IMR-90 (cell line): ENCODE measurements around the gene SETD6. TPM values are rescaled to one million over a fixed set of nuclear protein-coding genes. Genes with fewer than 3 reads are reported as not detected.

Experiments
- ATAC-seq: fragments of 200-7000 bp; cut with Tn5 transposase; 2 replicates; pipeline ENCODE4 v1.9.1; 2020; ENCODE audit warnings: low read depth, mild to moderate bottlenecking, moderate library complexity
- BruUV-seq: library from RNA; stranded (reverse); fragments of 400-500 nt; replicated peaks from 2 replicates; lab custom pipeline; 2021; lab: Mats Ljungman, UMichigan
- CTCF ChIA-PET: fragments of 300-600 bp; formaldehyde crosslinking; extraction: SDS; loops from one replicate; lab custom pipeline; 2021; ENCODE audit warnings: antibody characterized with exemption; lab: Yijun Ruan, JAX
- POLR2A ChIA-PET: fragments of 300-600 bp; sonication (Branson Sonifier 250); formaldehyde crosslinking; loops from one replicate; lab custom pipeline; 2022; ENCODE audit warnings: antibody characterized with exemption; ENCODE audit not compliant: unreplicated experiment; lab: Charles Lee
- DNase-seq: peaks from one replicate; pipeline ENCODE4 v3.0.0; 2013
- H2AFZ ChIP-seq: replicated peaks from 2 replicates; pipeline ENCODE3; 2013; ENCODE audit warnings: low read length, mild to moderate bottlenecking; ENCODE audit not compliant: poor library complexity
- H2AK5ac ChIP-seq: 2 replicates; pipeline ENCODE4 v1.6.1; 2013; ENCODE audit warnings: low read depth, low read length, inconsistent platforms
- H2AK9ac ChIP-seq: replicated peaks from 2 replicates; pipeline ENCODE3; 2013; ENCODE audit warnings: mild to moderate bottlenecking, low read depth, low read length, moderate library complexity; ENCODE audit not compliant: poor library complexity
- H2BK120ac ChIP-seq: 2 replicates; pipeline ENCODE4 v1.6.1; 2013; ENCODE audit warnings: low read depth, low read length, inconsistent platforms
- H2BK15ac ChIP-seq: 3 replicates; pipeline ENCODE4 v1.6.1; 2013; ENCODE audit warnings: low read depth, low read length, inconsistent platforms
- H2BK20ac ChIP-seq: 2 replicates; pipeline ENCODE4 v1.6.1; 2013; ENCODE audit warnings: low read depth, mild to moderate bottlenecking, inconsistent platforms, low read length, moderate library complexity
- H2BK5ac ChIP-seq: 2 replicates; pipeline ENCODE4 v1.6.1; 2013; ENCODE audit warnings: mild to moderate bottlenecking, low read depth, low read length, inconsistent platforms; ENCODE audit not compliant: poor library complexity, severe bottlenecking
- H3K14ac ChIP-seq: replicated peaks from 2 replicates; pipeline ENCODE4 v1.6.1; 2013; ENCODE audit warnings: low read depth, low read length, inconsistent platforms
- H3K18ac ChIP-seq: 2 replicates; pipeline ENCODE4 v1.6.1; 2013; ENCODE audit warnings: low read depth, low read length, control low read depth
- H3K23ac ChIP-seq: 2 replicates; pipeline ENCODE4 v1.6.1; 2013; ENCODE audit warnings: low read depth, low read length, inconsistent platforms
- H3K27ac ChIP-seq: 2 replicates; pipeline ENCODE4 v1.5.1; 2013; ENCODE audit warnings: mild to moderate bottlenecking, control low read depth, low read length; ENCODE audit not compliant: insufficient read depth
- H3K27me3 ChIP-seq: 2 replicates; pipeline ENCODE4 v1.6.1; 2013; ENCODE audit warnings: low read length; ENCODE audit not compliant: control insufficient read depth, insufficient read depth
- H3K36me3 ChIP-seq: 2 replicates; pipeline ENCODE4 v1.6.1; 2013; ENCODE audit warnings: low read length, mixed read lengths; ENCODE audit not compliant: control insufficient read depth, insufficient read depth
- H3K4ac ChIP-seq: 2 replicates; pipeline ENCODE4 v1.6.1; 2013; ENCODE audit warnings: low read depth, low read length, inconsistent platforms
- H3K4me1 ChIP-seq: 2 replicates; pipeline ENCODE4 v1.6.1; 2013; ENCODE audit warnings: low read length, mixed read lengths; ENCODE audit not compliant: control insufficient read depth, insufficient read depth
- H3K4me2 ChIP-seq: 2 replicates; pipeline ENCODE4 v1.6.1; 2013; ENCODE audit warnings: low read depth, mild to moderate bottlenecking, control low read depth, low read length, moderate library complexity
- H3K4me3 ChIP-seq: 2 replicates; pipeline ENCODE4 v1.5.1; 2013; ENCODE audit warnings: low read depth, mild to moderate bottlenecking, control low read depth, low read length, moderate library complexity; ENCODE audit not compliant: insufficient read depth
- H3K56ac ChIP-seq: 2 replicates; pipeline ENCODE4 v1.6.1; 2013; ENCODE audit warnings: low read length, inconsistent platforms; ENCODE audit not compliant: insufficient read depth; ENCODE audit errors: extremely low read depth
- H3K79me1 ChIP-seq, 2 experiments: 2 replicates each; pipeline ENCODE4 v1.6.1; 2013; ENCODE audit warnings: low read length in 2 of 2, inconsistent platforms in 1 of 2, low read depth in 1 of 2
- H3K9ac ChIP-seq: 2 replicates; pipeline ENCODE4 v1.6.1; 2013; ENCODE audit warnings: low read depth, low read length, control low read depth
- H3K9me1 ChIP-seq: 2 replicates; pipeline ENCODE4 v1.6.1; 2013; ENCODE audit warnings: low read length, inconsistent platforms; ENCODE audit not compliant: insufficient read depth
- H3K9me3 ChIP-seq: 2 replicates; pipeline ENCODE4 v1.6.1; 2013; ENCODE audit warnings: low read length; ENCODE audit not compliant: control insufficient read depth, insufficient read depth
- H4K20me1 ChIP-seq: 2 replicates; pipeline ENCODE4 v1.6.1; 2013; ENCODE audit warnings: low read length, inconsistent platforms; ENCODE audit not compliant: insufficient read depth
- H4K5ac ChIP-seq: 2 replicates; pipeline ENCODE4 v1.6.1; 2013; ENCODE audit warnings: mild to moderate bottlenecking, low read depth, low read length, control low read depth
- H4K8ac ChIP-seq, 2 experiments: 2 replicates each; pipeline ENCODE4 v1.6.1; 2013; ENCODE audit warnings: low read depth in 2 of 2, low read length in 2 of 2, control low read depth in 1 of 2, inconsistent platforms in 1 of 2
- H4K91ac ChIP-seq: 2 replicates; pipeline ENCODE4 v1.6.1; 2013; ENCODE audit warnings: low read depth, low read length, inconsistent platforms; ENCODE audit not compliant: insufficient read depth
- BHLHE40 ChIP-seq: fragments of 150-350 bp; IDR thresholded peaks from 2 replicates; pipeline ENCODE4 v1.6.1; 2016; ENCODE audit warnings: mild to moderate bottlenecking, low read depth, low read length
- CEBPB ChIP-seq: IDR thresholded peaks from 2 replicates; pipeline ENCODE4 v1.6.1; 2012; ENCODE audit warnings: low read depth, low read length, improper control_type of control experiment
- CHD1 ChIP-seq: IDR thresholded peaks from 2 replicates; pipeline ENCODE4 v1.6.1; 2012; ENCODE audit warnings: low read depth, low read length, improper control_type of control experiment
- ELK1 ChIP-seq: fragments of 150-350 bp; IDR thresholded peaks from 2 replicates; pipeline ENCODE4 v1.6.1; 2016; ENCODE audit warnings: low read depth, mild to moderate bottlenecking, low read length, moderate library complexity, borderline replicate concordance
- FOS ChIP-seq: fragments of 150-350 bp; IDR thresholded peaks from 2 replicates; pipeline ENCODE4 v1.6.1; 2016; ENCODE audit warnings: low read depth, low read length
- MAFK ChIP-seq: IDR thresholded peaks from 2 replicates; pipeline ENCODE4 v1.6.1; 2012; ENCODE audit warnings: low read depth, low read length, improper control_type of control experiment
- MAZ ChIP-seq: IDR thresholded peaks from 2 replicates; pipeline ENCODE4 v1.6.1; 2012; ENCODE audit warnings: low read depth, mild to moderate bottlenecking, low read length, improper control_type of control experiment, moderate library complexity, borderline replicate concordance
- MXI1 ChIP-seq: IDR thresholded peaks from 2 replicates; pipeline ENCODE4 v1.6.1; 2012; ENCODE audit warnings: low read depth, mild to moderate bottlenecking, low read length, moderate library complexity, borderline replicate concordance
- NFE2L2 ChIP-seq: fragments of 150-350 bp; IDR thresholded peaks from 2 replicates; pipeline ENCODE4 v1.6.1; 2016; ENCODE audit warnings: low read depth, mild to moderate bottlenecking, low read length
- POLR2A ChIP-seq: IDR thresholded peaks from 2 replicates; pipeline ENCODE4 v1.6.1; 2012; ENCODE audit warnings: mild to moderate bottlenecking, low read depth, low read length
- RAD21 ChIP-seq: IDR thresholded peaks from 2 replicates; pipeline ENCODE4 v1.6.1; 2012; ENCODE audit warnings: low read length, improper control_type of control experiment
- RCOR1 ChIP-seq: IDR thresholded peaks from 2 replicates; pipeline ENCODE4 v1.6.1; 2012; ENCODE audit warnings: mild to moderate bottlenecking, low read length, improper control_type of control experiment; ENCODE audit not compliant: insufficient replicate concordance
- RFX5 ChIP-seq: IDR thresholded peaks from 2 replicates; pipeline ENCODE4 v1.8.0; 2012; ENCODE audit warnings: low read depth, mild to moderate bottlenecking, low read length, moderate library complexity
- SMC3 ChIP-seq: fragments of 150-350 bp; IDR thresholded peaks from 2 replicates; pipeline ENCODE4 v1.6.1; 2016; ENCODE audit warnings: low read depth, mild to moderate bottlenecking, antibody characterized with exemption, low read length, moderate library complexity
- USF2 ChIP-seq: fragments of 150-350 bp; IDR thresholded peaks from 2 replicates; pipeline ENCODE4 v1.6.1; 2017; ENCODE audit warnings: mild to moderate bottlenecking, antibody characterized with exemption, low read length, low read depth
- WGBS, 2 experiments: methylation state at CpG; one replicate each; pipeline versions ENCODE4 v1.1.5 to v1.1.7; 2013; ENCODE audit warnings: missing lambda C conversion rate in 2 of 2; ENCODE audit not compliant: insufficient read length in 1 of 2; ENCODE audit errors: extremely low coverage in 2 of 2; 5-methylcytosine and 5-hydroxymethylcytosine counted together
- dilution Hi-C: fragments of 300-500 bp; cut with HindIII; formaldehyde crosslinking; loops from one replicate; pipeline ENCODE4 v1.14.3; 2018; ENCODE audit warnings: low sequenced_read_pairs; ENCODE audit not compliant: unreplicated experiment
- in situ Hi-C: fragments of 300-500 bp; cut with MboI; formaldehyde crosslinking; loops from 3 replicates; pipeline ENCODE4 v1.14.3; 2019; ENCODE audit warnings: low sequenced_read_pairs, inconsistent platforms, mixed read lengths
- intact Hi-C: fragments of 100-400 bp; cut with micrococcal nuclease; formaldehyde crosslinking; loops from 2 replicates; pipeline ENCODE4 v1.10.0; 2022
- polyA plus RNA-seq, 3 experiments: library from polyadenylated mRNA; depleted of rRNA; stranded (reverse); fragments of >200 nt; gene quantifications; 2 replicates each; pipeline ENCODE4 v1.2.3, GENCODE V29; 2012; ENCODE audit warnings: low replicate concordance in 1 of 3
- total RNA-seq: library from RNA; depleted of rRNA; stranded (reverse); fragments of >200 nt; gene quantifications from 2 replicates; pipeline ENCODE4 v1.2.3, GENCODE V29; 2012
- TF ChIP-seq, protein P1 (sequence below): conservative IDR thresholded peaks from 2 replicates; pipeline ENCODE4 v1.5.1; 2012; ENCODE audit warnings: mild to moderate bottlenecking, low read depth, low read length, improper control_type of control experiment

The SETD6 gene
- total and polyA plus RNA-seq, 2 of the 4 experiments (the other 2 are of a cell fraction), result 3.2 to 6.4 TPM

DNA sequence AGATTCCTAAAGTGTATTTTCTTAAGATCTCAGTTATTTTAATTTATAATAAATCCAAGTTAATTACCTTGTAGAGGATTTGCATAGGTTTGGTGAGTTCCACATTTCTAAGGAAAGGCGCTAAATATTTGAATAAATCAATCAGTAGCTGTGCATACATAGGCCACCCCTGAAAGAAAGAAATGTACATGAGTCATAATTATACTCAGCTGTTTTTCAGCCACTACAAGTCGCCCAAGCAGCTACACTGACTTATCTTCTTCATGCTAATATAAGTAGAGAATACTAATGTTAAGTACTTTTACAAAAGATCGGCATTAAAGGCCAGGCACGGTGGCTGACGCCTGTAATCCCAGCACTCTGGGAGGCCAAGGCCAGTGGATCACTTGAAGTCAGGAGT, 14.9 kb downstream of the SETD6 start:
- Histone ChIP-seq H3K79me1 (peaks cover 4 to 17% of the 10 kb centered on the region in 2 experiments; a peak in 2 of 4 replicates), H2BK120ac (no peak overlapping the region), H3K27me3 (no peaks in the 10 kb centered on the region), H4K20me1 (no peaks in the 10 kb centered on the region), H2AK9ac (no peak overlapping the region), H2BK20ac (no peak overlapping the region), H3K23ac (no peak overlapping the region), H3K27ac (no peak overlapping the region), H3K4me2 (no peak overlapping the region), H2AFZ (no peak overlapping the region), H3K36me3 (peaks cover 58% of the 10 kb centered on the region), H4K8ac (no peak overlapping the region), H2BK15ac (no peak overlapping the region), H3K4me3 (no peak overlapping the region), H3K56ac (no peak overlapping the region), H3K9ac (no peak overlapping the region), H2BK5ac (no peak overlapping the region), H3K9me3 (no peaks in the 10 kb centered on the region), H3K14ac (no peak overlapping the region), H4K91ac (no peak overlapping the region), H3K18ac (no peak overlapping the region), H3K4ac (no peak overlapping the region), H4K5ac (no peak overlapping the region), H3K4me1 (no peaks in the 10 kb centered on the region), H3K9me1 (no peaks in the 10 kb centered on the region), H2AK5ac (no peak overlapping the region)
- intact Hi-C loops (no loop called here), in situ Hi-C loops (loop anchor here (5.0 kb wide), 1 partner anchor 47 kb away; no protein-coding TSS in a partner anchor), dilution Hi-C loops (no loop called here)
- WGBS, 2 experiments, result 100% methylated on average over 1 of the region's 5 CpGs; no CpG with 5 or more reads in 1 of the 2 experiments
- ChIA-PET CTCF (no interaction called here), POLR2A (no interaction called here)
- TF ChIP-seq MAZ (no peak), RAD21 (no peak), ELK1 (no peak), NFE2L2 (no peak), FOS (no peak), RCOR1 (no peak), RFX5 (no peak), MXI1 (no peak), CHD1 (no peak), SMC3 (no peak), MAFK (no peak), BHLHE40 (no peak), POLR2A (no peak), USF2 (no peak), CEBPB (no peak)
- TF ChIP-seq, protein P1, sequence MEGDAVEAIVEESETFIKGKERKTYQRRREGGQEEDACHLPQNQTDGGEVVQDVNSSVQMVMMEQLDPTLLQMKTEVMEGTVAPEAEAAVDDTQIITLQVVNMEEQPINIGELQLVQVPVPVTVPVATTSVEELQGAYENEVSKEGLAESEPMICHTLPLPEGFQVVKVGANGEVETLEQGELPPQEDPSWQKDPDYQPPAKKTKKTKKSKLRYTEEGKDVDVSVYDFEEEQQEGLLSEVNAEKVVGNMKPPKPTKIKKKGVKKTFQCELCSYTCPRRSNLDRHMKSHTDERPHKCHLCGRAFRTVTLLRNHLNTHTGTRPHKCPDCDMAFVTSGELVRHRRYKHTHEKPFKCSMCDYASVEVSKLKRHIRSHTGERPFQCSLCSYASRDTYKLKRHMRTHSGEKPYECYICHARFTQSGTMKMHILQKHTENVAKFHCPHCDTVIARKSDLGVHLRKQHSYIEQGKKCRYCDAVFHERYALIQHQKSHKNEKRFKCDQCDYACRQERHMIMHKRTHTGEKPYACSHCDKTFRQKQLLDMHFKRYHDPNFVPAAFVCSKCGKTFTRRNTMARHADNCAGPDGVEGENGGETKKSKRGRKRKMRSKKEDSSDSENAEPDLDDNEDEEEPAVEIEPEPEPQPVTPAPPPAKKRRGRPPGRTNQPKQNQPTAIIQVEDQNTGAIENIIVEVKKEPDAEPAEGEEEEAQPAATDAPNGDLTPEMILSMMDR, result no peak
- DNase-seq (no peak), ATAC-seq (0 out of 2 replicates have a peak, but pooled peaks have one; percentile 17)
- no TSS peak for BruUV-seq
